ENCODE measurements around the gene KCNS1. TPM values are rescaled to one million over a fixed set of nuclear protein-coding genes. Genes with fewer than 3 reads are reported as not detected.

Gene KCNS1
- total and polyA plus RNA-seq, 11 donors, result 0.07 to 0.38 (median 0.14) TPM; not detected in 8

GRCh38 chr20:45121388-45121787 is 20.5 kb upstream of the KCNS1 start:
- Histone ChIP-seq H3K4me1 (no peaks in the 10 kb centered on the region), H3K27ac (no peak overlapping the region), H3K9me3 (no peaks in the 10 kb centered on the region), H3K4me3 (no peak overlapping the region), H3K36me3 (no peaks in the 10 kb centered on the region), H3K27me3 (peaks cover 0 to 60% (median 6%) of the 10 kb centered on the region in 9 donors)
- TF ChIP-seq CTCF (IDR thresholded peaks at IDR 0.05), result no peak
- TF ChIP-seq POLR2A (IDR thresholded peaks at IDR 0.05), result no peak
- ATAC-seq, result no peak
- no peak for DNase-seq
- intact Hi-C loops (cut with DNase I), result no loop called here
- 86 to 94% (median 91%) methylated on average over 2 of the region's 2 CpGs for WGBS, 4 donors

GRCh38 chr20:45119556-45120266 is 18.8 kb upstream of the KCNS1 start:
- no peak for TF ChIP-seq POLR2A (IDR thresholded peaks at IDR 0.05)
- no peak for TF ChIP-seq CTCF (IDR thresholded peaks at IDR 0.05)
- DNase-seq, result no peak
- H3K27ac ChIP-seq, result no peak overlapping the region
- no peaks in the 10 kb centered on the region for H3K36me3 ChIP-seq
- no peaks in the 10 kb centered on the region for H3K4me1 ChIP-seq
- ATAC-seq, result no peak
- 64 to 82% (median 73%) methylated on average over 2 of the region's 2 CpGs for WGBS, 4 donors
- intact Hi-C loops (cut with DNase I), result no loop called here
- H3K9me3 ChIP-seq, result no peaks in the 10 kb centered on the region
- H3K27me3 ChIP-seq, result peaks cover 0 to 52% (median 6%) of the 10 kb centered on the region in 9 donors
- H3K4me3 ChIP-seq, result no peak overlapping the region

- Histone ChIP-seq H3K36me3 (no peaks in the 10 kb centered on the region), H3K27ac (no peak overlapping the region), H3K4me1 (no peaks in the 10 kb centered on the region), H3K4me3 (no peak overlapping the region), H3K27me3 (peaks cover 0 to 38% (median 4%) of the 10 kb centered on the region in 9 donors), H3K9me3 (no peaks in the 10 kb centered on the region)
- no peak for DNase-seq
- intact Hi-C loops (cut with DNase I), result no loop called here
- TF ChIP-seq POLR2A (IDR thresholded peaks at IDR 0.05), result no peak
- TF ChIP-seq CTCF (IDR thresholded peaks at IDR 0.05), result no peak
- 78 to 88% (median 81%) methylated on average over 2 of the region's 2 CpGs for WGBS, 4 donors
- ATAC-seq, result no peak
Observed at GRCh38 chr20:45118028-45118427, 17.1 kb upstream of the KCNS1 start.

- no peak for DNase-seq
- TF ChIP-seq POLR2A (IDR thresholded peaks at IDR 0.05) (no peak), CTCF (IDR thresholded peaks at IDR 0.05) (no peak)
- H3K4me3 ChIP-seq, result no peak overlapping the region
- intact Hi-C loops (cut with DNase I), result no loop called here
- WGBS, 4 donors, result 58 to 68% (median 64%) methylated on average over 4 of the region's 4 CpGs
- no peaks in the 10 kb centered on the region for H3K4me1 ChIP-seq
- no peaks in the 10 kb centered on the region for H3K36me3 ChIP-seq
- H3K27ac ChIP-seq, result no peak overlapping the region
- no peaks in the 10 kb centered on the region for H3K9me3 ChIP-seq
- peaks cover 0 to 38% (median 4%) of the 10 kb centered on the region in 9 donors for H3K27me3 ChIP-seq
- ATAC-seq, result no peak
Observed at GRCh38 chr20:45117581-45117980, 16.7 kb upstream of the KCNS1 start.

Measured in heart left ventricle (tissue), 16 donors.